Peyer's patch (tissue), 4 donors: Measurements from ENCODE around the gene NOBOX.

Experiments
- CTCF ChIP-seq, 6 experiments: fragments of 450-650 bp in 4 of 6; fragments of 200-600 bp in 2 of 6; sonication (generic) in 1 of 6; IDR thresholded peaks; one replicate each; pipeline ENCODE4 v1.5.1; 2017 to 2019; ENCODE audit warnings: antibody characterized with exemption in 6 of 6, mild to moderate bottlenecking in 3 of 6, moderate library complexity in 1 of 6
- POLR2A ChIP-seq, 2 donors: fragments of 450-650 bp; IDR thresholded peaks; one replicate each; pipeline ENCODE4 v1.5.1; 2017; ENCODE audit warnings: antibody characterized with exemption in 2 of 2, mild to moderate bottlenecking in 2 of 2, moderate library complexity in 2 of 2

- TF ChIP-seq CTCF (IDR thresholded peaks at IDR 0.05) = no peak
- no peak for TF ChIP-seq POLR2A (IDR thresholded peaks at IDR 0.05)
These were observed 24.8 kb downstream of the NOBOX start for GRCh38 chr7:144378651-144379050.
